ENCODE data around the gene ELOB.
A peak's percentile ranks its signal among the peaks of the same experiment; 100 is the strongest.

The ELOB gene

DNA sequence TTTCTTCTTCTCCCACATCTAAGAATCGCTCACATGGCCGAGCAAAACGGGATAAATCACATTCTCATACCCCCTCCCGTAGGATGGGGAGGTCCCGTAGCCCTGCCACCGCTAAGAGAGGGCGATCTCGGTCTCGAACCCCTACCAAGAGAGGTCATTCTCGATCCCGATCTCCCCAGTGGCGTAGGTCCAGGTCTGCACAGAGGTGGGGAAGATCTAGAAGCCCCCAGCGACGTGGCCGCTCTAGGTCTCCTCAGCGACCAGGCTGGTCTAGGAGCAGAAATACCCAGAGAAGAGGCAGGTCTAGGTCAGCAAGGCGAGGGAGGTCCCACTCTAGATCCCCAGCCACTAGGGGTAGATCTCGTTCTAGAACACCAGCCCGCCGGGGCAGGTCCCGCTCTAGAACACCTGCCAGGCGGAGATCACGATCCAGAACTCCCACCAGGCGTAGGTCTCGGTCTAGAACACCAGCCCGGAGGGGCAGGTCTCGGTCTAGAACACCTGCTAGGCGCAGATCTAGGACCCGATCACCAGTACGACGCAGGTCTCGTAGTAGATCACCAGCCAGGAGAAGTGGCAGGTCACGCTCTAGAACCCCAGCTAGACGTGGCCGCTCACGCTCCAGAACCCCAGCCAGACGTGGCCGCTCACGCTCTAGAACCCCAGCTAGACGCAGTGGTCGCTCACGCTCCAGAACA lies 15.0 kb downstream of the ELOB start:
- Histone ChIP-seq H3K9me3 (ENCODE audit: control insufficient read depth in 1 of 2, low read length in 2 of 2) (no peaks in the 10 kb centered on the region), H3K4me1 (ENCODE audit: control insufficient read depth in 1 of 2, insufficient read depth in 2 of 2, low read length in 2 of 2) (peaks cover 0 to 6% of the 10 kb centered on the region in 2 donors), H3K4me3 (ENCODE audit: low read depth in 1 of 2, low read length in 2 of 2) (no peak overlapping the region), H3K36me3 (ENCODE audit: control insufficient read depth in 1 of 2, insufficient read depth in 2 of 2, low read length in 2 of 2) (peaks cover 96 to 100% of the 10 kb centered on the region in 2 donors), H3K27ac (ENCODE audit: low read length) (no peak overlapping the region), H3K27me3 (ENCODE audit: low read depth, low read length) (no peaks in the 10 kb centered on the region)

DNA sequence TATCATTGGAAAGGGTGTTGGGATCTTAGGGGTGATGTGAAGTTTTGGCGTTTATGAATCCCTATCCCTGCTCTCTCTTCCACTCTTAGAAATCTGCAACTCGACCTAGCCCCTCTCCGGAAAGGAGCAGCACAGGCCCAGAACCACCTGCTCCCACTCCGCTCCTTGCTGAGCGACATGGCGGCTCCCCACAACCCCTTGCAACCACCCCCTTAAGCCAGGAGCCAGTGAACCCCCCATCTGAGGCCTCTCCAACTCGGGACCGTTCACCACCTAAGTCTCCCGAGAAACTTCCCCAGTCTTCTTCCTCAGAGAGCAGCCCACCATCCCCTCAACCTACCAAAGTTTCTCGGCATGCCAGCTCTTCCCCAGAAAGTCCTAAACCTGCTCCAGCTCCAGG lies 15.6 kb downstream of the ELOB start:
- peaks cover 92 to 100% of the 10 kb centered on the region in 2 donors for H3K36me3 ChIP-seq (ENCODE audit: control insufficient read depth in 1 of 2, insufficient read depth in 2 of 2, low read length in 2 of 2)
- no peaks in the 10 kb centered on the region for H3K27me3 ChIP-seq (ENCODE audit: low read depth, low read length)
- H3K4me1 ChIP-seq (ENCODE audit: control insufficient read depth in 1 of 2, insufficient read depth in 2 of 2, low read length in 2 of 2): peaks cover 0 to 11% of the 10 kb centered on the region in 2 donors
- no peaks in the 10 kb centered on the region for H3K9me3 ChIP-seq (ENCODE audit: control insufficient read depth in 1 of 2, low read length in 2 of 2)
- no peak overlapping the region for H3K27ac ChIP-seq (ENCODE audit: low read length)
- H3K4me3 ChIP-seq (ENCODE audit: low read depth in 1 of 2, low read length in 2 of 2): no peak overlapping the region

GRCh38 chr16:2757344-2757743 lies 19.7 kb downstream of the ELOB start:
- Histone ChIP-seq H3K36me3 (ENCODE audit: control insufficient read depth in 1 of 2, insufficient read depth in 2 of 2, low read length in 2 of 2) (peaks cover 53 to 73% of the 10 kb centered on the region in 2 donors), H3K27me3 (ENCODE audit: low read depth, low read length) (no peaks in the 10 kb centered on the region), H3K4me1 (ENCODE audit: control insufficient read depth in 1 of 2, insufficient read depth in 2 of 2, low read length in 2 of 2) (peaks cover 18 to 39% of the 10 kb centered on the region in 2 donors), H3K4me3 (ENCODE audit: low read depth in 1 of 2, low read length in 2 of 2) (no peak overlapping the region), H3K9me3 (ENCODE audit: control insufficient read depth in 1 of 2, low read length in 2 of 2) (no peaks in the 10 kb centered on the region), H3K27ac (ENCODE audit: low read length) (no peak overlapping the region)

DNA sequence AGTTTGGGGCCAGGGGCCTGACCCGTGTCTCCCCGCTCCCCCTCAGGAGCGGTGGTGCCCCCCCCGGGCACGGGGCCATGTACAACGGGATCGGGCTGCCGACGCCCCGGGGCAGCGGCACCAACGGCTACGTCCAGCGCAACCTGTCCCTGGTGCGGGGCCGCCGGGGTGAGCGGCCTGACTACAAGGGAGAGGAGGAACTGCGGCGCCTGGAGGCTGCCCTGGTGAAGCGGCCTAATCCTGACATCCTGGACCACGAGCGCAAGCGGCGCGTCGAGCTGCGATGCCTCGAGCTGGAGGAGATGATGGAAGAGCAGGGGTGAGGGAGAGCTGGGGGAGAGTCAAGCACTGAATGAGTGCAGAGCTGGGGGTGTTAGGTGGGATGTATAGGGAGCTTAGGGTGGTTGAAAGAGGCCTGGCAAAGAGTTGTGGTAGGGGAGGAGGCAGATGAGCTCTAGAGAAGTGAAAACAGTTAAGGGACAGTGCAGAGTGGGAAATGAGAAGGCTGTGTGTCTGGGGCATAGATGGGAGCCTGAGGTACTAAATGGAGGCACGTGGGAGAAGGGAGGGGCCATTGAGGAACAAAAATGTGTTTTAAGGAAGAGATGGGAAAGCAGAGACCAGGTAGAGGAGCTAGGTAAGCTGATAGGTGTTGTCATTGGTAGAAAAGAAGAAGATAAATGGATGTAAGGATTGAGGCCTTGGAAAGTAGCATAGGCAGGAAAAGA lies 20.6 kb downstream of the ELOB start:
- no peak overlapping the region for H3K27ac ChIP-seq (ENCODE audit: low read length)
- no peaks in the 10 kb centered on the region for H3K9me3 ChIP-seq (ENCODE audit: control insufficient read depth in 1 of 2, low read length in 2 of 2)
- peaks cover 18 to 44% of the 10 kb centered on the region in 2 donors for H3K4me1 ChIP-seq (ENCODE audit: control insufficient read depth in 1 of 2, insufficient read depth in 2 of 2, low read length in 2 of 2)
- peak overlapping the region in 1 of 2 donors; percentile 90 for H3K4me3 ChIP-seq (ENCODE audit: low read depth in 1 of 2, low read length in 2 of 2)
- no peaks in the 10 kb centered on the region for H3K27me3 ChIP-seq (ENCODE audit: low read depth, low read length)
- H3K36me3 ChIP-seq (ENCODE audit: control insufficient read depth in 1 of 2, insufficient read depth in 2 of 2, low read length in 2 of 2): peaks cover 44 to 67% of the 10 kb centered on the region in 2 donors

- H3K4me3 ChIP-seq (ENCODE audit: low read depth in 1 of 2, low read length in 2 of 2): peak overlapping the region; percentile 84 to 90
- peaks cover 18 to 46% of the 10 kb centered on the region in 2 donors for H3K4me1 ChIP-seq (ENCODE audit: control insufficient read depth in 1 of 2, insufficient read depth in 2 of 2, low read length in 2 of 2)
- peak overlapping the region; percentile 33 for H3K27ac ChIP-seq (ENCODE audit: low read length)
- no peaks in the 10 kb centered on the region for H3K9me3 ChIP-seq (ENCODE audit: control insufficient read depth in 1 of 2, low read length in 2 of 2)
- H3K27me3 ChIP-seq (ENCODE audit: low read depth, low read length): no peaks in the 10 kb centered on the region
- peaks cover 31 to 54% of the 10 kb centered on the region in 2 donors for H3K36me3 ChIP-seq (ENCODE audit: control insufficient read depth in 1 of 2, insufficient read depth in 2 of 2, low read length in 2 of 2)
Measured at GRCh38 chr16:2755158-2755557, 21.9 kb downstream of the ELOB start.

GRCh38 chr16:2753733-2754020 lies 23.4 kb downstream of the ELOB start:
- Histone ChIP-seq H3K36me3 (ENCODE audit: control insufficient read depth in 1 of 2, insufficient read depth in 2 of 2, low read length in 2 of 2) (peaks cover 16 to 39% of the 10 kb centered on the region in 2 donors), H3K27me3 (ENCODE audit: low read depth, low read length) (no peaks in the 10 kb centered on the region), H3K4me3 (ENCODE audit: low read depth in 1 of 2, low read length in 2 of 2) (peak overlapping the region; percentile 84 to 90), H3K9me3 (ENCODE audit: control insufficient read depth in 1 of 2, low read length in 2 of 2) (no peaks in the 10 kb centered on the region), H3K27ac (ENCODE audit: low read length) (peak overlapping the region; percentile 91), H3K4me1 (ENCODE audit: control insufficient read depth in 1 of 2, insufficient read depth in 2 of 2, low read length in 2 of 2) (peaks cover 18 to 46% of the 10 kb centered on the region in 2 donors)

DNA sequence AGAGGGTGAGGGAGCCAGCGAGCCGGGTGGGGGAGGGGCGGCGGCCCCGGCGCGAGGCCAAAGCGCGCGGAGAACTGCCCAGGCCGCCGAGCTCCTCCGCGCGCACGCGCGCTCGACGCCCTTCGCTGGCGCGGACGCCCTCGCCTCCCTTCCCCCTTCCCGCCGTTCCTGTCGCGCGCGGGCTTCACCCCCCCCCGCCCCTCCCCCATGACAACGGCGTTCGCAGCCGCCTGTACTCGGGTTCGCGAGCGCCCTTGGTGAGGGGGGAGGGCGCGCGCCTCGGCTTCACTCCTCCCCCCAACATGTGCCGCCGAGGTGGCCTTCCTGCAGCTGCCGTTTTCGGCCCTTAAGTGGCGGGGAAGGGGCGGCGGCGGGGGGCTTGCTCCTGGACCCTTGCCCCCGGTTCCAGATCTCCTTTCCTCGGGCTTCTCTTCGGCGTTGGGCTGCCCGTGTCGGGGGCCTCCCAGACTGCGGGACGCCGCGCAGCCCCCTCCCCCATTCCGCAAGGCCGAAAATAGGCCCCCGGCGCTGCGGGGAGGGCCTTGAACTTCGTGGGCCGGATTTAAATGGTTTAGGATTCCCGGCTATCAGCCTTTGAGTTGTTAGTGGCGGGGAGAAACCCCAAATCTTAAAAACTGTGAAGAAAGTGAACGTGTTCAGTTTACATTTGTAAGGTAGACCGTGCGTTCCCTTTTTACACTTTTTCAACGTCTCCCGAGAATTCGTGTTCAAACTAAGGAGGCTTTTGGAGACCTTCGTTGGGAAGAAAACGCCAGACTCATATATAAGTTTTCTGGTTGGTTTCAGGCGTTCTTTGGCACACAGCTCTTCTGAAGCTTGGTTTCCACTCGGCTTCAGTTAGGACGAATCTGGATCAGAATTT lies 24.0 kb downstream of the ELOB start:
- peaks cover 12 to 34% of the 10 kb centered on the region in 2 donors for H3K36me3 ChIP-seq (ENCODE audit: control insufficient read depth in 1 of 2, insufficient read depth in 2 of 2, low read length in 2 of 2)

GRCh38 chr16:2752035-2752849 lies 24.8 kb downstream of the ELOB start, which contains the start of gene SRRM2:
Gene SRRM2, plus strand, starts transcription at chr16:2752638. Its CDS starts 3,727 bp downstream, at chr16:2756365.
- Histone ChIP-seq H3K4me3 (ENCODE audit: low read depth in 1 of 2, low read length in 2 of 2) (peak within 1 kb of the TSS; percentile 84 to 90), H3K36me3 (ENCODE audit: control insufficient read depth in 1 of 2, insufficient read depth in 2 of 2, low read length in 2 of 2) (peaks cover 4 to 25% of the 10 kb centered on the region in 2 donors), H3K4me1 (ENCODE audit: control insufficient read depth in 1 of 2, insufficient read depth in 2 of 2, low read length in 2 of 2) (peaks cover 18 to 42% of the 10 kb centered on the region in 2 donors), H3K27me3 (ENCODE audit: low read depth, low read length) (no peaks in the 10 kb centered on the region), H3K9me3 (ENCODE audit: control insufficient read depth in 1 of 2, low read length in 2 of 2) (no peaks in the 10 kb centered on the region), H3K27ac (ENCODE audit: low read length) (peak within 1 kb of the TSS; percentile 98)

More for the DNA sequence above, 24.0 kb downstream of the ELOB start:
- no peaks in the 10 kb centered on the region for H3K27me3 ChIP-seq (ENCODE audit: low read depth, low read length)
- peak overlapping the region; percentile 84 to 90 for H3K4me3 ChIP-seq (ENCODE audit: low read depth in 1 of 2, low read length in 2 of 2)
- H3K27ac ChIP-seq (ENCODE audit: low read length): peak overlapping the region; percentile 91
- H3K9me3 ChIP-seq (ENCODE audit: control insufficient read depth in 1 of 2, low read length in 2 of 2): no peaks in the 10 kb centered on the region
- peaks cover 18 to 46% of the 10 kb centered on the region in 2 donors for H3K4me1 ChIP-seq (ENCODE audit: control insufficient read depth in 1 of 2, insufficient read depth in 2 of 2, low read length in 2 of 2)

- H3K36me3 ChIP-seq (ENCODE audit: control insufficient read depth in 1 of 2, insufficient read depth in 2 of 2, low read length in 2 of 2): peaks cover 0 to 19% of the 10 kb centered on the region in 2 donors
- H3K9me3 ChIP-seq (ENCODE audit: control insufficient read depth in 1 of 2, low read length in 2 of 2): no peaks in the 10 kb centered on the region
- H3K27ac ChIP-seq (ENCODE audit: low read length): peak overlapping the region; percentile 98
- peak overlapping the region; percentile 70 to 90 for H3K4me3 ChIP-seq (ENCODE audit: low read depth in 1 of 2, low read length in 2 of 2)
- peaks cover 18 to 36% of the 10 kb centered on the region in 2 donors for H3K4me1 ChIP-seq (ENCODE audit: control insufficient read depth in 1 of 2, insufficient read depth in 2 of 2, low read length in 2 of 2)
- no peaks in the 10 kb centered on the region for H3K27me3 ChIP-seq (ENCODE audit: low read depth, low read length)
Measured at GRCh38 chr16:2751577-2752034, 25.5 kb downstream of the ELOB start.

DNA sequence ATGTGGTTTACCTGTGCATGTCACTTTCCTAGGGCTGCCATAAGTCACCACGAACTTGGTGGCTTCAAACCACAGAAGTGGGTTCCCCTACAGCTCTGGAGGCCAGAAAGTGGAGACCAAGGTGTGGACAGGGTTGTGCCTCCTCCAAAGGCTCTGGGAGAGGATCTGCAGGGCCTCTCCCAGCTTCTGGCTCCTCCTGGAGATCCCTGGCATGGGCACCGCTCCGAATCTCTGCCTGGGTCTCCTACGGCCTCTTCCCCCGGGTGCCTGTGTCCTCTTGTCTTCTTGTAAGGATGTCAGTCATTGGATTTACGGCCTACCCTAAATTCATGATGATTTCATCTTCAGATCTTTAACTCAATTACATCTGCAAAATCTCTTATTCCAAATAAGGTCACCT lies 27.1 kb downstream of the ELOB start:
- peaks cover 0 to 12% of the 10 kb centered on the region in 2 donors for H3K36me3 ChIP-seq (ENCODE audit: control insufficient read depth in 1 of 2, insufficient read depth in 2 of 2, low read length in 2 of 2)
- peaks cover 6 to 19% of the 10 kb centered on the region in 2 donors for H3K4me1 ChIP-seq (ENCODE audit: control insufficient read depth in 1 of 2, insufficient read depth in 2 of 2, low read length in 2 of 2)
- no peaks in the 10 kb centered on the region for H3K9me3 ChIP-seq (ENCODE audit: control insufficient read depth in 1 of 2, low read length in 2 of 2)
- H3K4me3 ChIP-seq (ENCODE audit: low read depth in 1 of 2, low read length in 2 of 2): no peak overlapping the region
- no peak overlapping the region for H3K27ac ChIP-seq (ENCODE audit: low read length)
- no peaks in the 10 kb centered on the region for H3K27me3 ChIP-seq (ENCODE audit: low read depth, low read length)
